AG09319 (cell line): ENCODE data around the gene CADM2.
"Not testable (repeated sequence)": the region's sequence is repeated elsewhere in the genome, so short reads cannot be mapped to it uniquely, and the experiment has no call there.

Experiments
- DNase-seq: peaks from one replicate; pipeline ENCODE4 v3.0.0-alpha.2; 2010; ENCODE audit warnings: low read depth; ENCODE audit errors: extremely low read depth
- TF ChIP-seq, protein P1 (sequence below): IDR thresholded peaks from 2 replicates; pipeline ENCODE4 v1.5.1; 2011; ENCODE audit warnings: low read depth, mild to moderate bottlenecking, inconsistent platforms, low read length, moderate library complexity

CADM2 gene

DNA sequence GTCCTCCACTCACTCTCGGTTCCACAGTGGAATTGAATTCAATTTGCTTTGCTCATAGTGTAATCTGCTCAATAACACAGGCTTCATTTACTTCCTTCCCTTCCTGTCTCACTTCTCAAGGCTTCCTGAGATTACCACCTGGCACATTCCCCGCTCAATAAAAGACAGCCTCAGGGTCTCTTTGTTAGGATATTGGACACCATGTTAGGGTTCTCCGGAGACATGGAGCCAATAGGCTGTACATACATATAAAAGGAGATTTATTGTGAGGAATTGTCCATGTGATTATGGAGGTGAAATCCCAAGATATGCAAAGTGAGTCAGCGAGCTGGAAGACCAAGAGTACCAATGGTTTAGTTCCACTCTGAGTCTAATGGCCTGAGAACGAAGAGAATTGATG is 974.5 kb downstream of the CADM2 start:
- TF ChIP-seq, protein P1, sequence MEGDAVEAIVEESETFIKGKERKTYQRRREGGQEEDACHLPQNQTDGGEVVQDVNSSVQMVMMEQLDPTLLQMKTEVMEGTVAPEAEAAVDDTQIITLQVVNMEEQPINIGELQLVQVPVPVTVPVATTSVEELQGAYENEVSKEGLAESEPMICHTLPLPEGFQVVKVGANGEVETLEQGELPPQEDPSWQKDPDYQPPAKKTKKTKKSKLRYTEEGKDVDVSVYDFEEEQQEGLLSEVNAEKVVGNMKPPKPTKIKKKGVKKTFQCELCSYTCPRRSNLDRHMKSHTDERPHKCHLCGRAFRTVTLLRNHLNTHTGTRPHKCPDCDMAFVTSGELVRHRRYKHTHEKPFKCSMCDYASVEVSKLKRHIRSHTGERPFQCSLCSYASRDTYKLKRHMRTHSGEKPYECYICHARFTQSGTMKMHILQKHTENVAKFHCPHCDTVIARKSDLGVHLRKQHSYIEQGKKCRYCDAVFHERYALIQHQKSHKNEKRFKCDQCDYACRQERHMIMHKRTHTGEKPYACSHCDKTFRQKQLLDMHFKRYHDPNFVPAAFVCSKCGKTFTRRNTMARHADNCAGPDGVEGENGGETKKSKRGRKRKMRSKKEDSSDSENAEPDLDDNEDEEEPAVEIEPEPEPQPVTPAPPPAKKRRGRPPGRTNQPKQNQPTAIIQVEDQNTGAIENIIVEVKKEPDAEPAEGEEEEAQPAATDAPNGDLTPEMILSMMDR, result no peak
- DNase-seq, result no peak

DNA sequence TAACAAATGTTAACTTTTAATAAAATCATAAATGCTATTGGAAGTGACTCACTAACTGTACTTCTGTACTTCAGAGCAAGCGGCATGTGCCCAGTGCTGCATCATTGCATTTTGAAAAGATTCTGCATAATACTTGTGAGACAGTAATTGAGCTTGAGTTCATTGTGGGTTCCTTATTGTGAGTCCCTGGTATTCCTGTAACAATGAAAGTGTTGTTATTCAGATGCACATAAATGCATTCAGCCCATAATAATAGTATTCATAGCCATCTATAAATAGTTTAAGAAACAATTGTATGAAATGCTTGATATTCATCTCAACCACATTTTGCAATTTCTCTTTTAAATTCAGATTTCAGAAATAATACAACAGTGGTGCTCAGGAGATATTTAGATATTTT is 976.4 kb downstream of the CADM2 start:
- no peak for DNase-seq
- TF ChIP-seq, protein P1, result no peak

DNA sequence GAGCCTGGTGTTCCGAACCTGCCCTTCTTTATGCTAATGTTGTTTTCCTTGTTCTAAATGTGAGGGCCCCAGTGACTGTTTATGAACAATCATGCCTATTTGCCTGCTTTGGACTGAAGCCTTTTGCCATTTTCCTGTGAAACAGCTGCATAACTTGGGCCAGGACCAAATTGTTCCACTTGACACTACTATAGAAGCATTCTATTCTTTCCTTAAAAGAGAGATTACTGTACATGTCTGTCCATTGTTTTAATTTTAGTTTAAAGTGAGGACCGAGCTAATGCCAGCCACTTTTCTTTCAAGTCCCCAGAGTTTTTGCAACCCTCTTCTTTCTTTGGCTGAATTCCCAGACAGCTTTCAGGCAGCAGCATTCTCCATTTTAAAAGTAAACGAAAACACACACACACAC is 980.3 kb downstream of the CADM2 start:
- TF ChIP-seq, protein P1, result no peak
- DNase-seq, result no peak

DNA sequence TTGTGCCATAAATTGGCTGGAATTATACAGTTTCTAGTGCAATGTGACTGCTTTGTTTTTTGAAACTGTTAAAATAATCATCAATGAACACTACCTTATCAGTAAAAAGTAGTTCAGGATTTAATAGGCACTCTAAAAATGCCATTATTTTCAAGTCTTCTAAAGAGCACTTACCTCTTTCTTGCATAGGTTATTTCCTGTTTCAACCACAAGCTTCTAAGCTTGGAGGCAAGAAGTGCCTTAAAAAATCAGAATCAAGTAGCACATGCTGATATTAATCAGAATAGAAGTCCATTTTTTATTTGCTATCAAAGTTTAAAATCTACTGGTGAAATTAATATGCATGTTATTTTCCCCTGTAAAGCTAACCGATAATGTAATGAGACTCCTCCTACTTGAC is 991.6 kb downstream of the CADM2 start:
- TF ChIP-seq, protein P1, result no peak
- DNase-seq, result no peak

DNA sequence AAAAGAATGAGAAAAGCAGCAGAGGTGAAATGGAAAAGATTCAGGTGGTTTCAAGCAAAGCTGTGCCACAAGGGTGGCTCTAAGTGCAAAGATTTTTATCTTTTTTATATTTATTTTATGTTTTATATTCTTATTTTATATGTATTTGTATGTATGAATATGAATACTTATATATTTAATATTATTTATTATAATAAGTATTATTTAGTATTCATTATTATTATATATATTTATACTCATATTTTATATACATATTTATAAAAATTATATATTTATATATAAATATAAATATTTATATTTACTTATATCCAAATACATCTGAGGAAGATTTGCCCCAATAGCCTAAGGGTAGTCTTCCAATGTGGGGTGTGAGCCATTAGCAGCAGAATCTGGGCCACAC is 1002.0 kb downstream of the CADM2 start:
- TF ChIP-seq, protein P1, result no peak
- DNase-seq, result no peak

DNA sequence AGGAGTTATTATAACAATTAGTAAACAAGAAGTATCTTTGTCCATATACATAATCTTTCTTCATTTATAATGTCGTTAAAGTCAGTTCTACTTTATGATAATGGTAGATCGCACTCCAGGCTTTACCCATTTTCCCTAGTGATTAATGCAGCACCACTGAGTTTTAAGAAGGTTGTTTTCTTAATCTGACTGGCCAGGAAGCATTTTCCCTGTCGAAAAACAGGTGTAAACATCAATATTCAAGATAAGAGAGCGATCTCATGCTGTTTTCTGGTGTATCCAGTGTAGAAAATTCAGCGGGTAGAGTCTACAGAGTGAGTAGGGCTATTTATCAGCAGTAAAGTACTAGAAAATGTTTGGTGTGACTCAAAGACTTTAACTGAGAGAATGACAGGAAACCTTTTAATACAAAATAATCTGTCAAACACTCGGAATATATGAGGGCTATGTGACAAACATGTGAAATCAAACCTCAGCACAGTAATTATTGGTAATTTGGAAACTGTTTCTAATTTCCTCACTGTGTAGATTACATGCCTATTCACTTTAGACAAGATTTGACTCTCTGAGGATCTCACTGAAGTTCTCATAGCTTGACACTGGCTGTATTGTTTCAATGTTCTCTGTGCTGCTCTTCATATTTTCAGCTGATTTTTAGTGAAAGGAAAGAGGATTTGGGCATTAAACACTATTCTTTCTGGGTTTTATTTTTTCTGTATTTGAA is 1019.0 kb downstream of the CADM2 start:
- DNase-seq, result no peak
- TF ChIP-seq, protein P1, result no peak

DNA sequence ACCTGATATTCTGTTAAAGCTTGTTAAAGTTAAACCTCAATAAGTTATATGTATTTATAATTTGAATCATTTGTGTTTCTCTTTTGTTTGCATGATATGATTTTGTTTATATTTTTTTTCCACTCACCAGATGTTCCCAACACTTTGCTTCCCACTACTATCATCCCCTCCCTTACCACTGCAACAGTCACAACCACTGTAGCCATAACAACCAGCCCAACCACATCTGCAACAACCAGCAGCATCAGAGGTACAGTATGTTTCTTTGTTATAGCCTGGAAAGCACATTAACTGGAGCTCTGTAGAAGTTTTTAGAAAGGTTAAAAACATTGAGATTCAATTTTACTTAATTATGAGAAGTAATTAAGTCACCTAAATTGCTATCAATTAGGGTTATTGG is 1020.2 kb downstream of the CADM2 start:
- TF ChIP-seq, protein P1, result no peak

DNA sequence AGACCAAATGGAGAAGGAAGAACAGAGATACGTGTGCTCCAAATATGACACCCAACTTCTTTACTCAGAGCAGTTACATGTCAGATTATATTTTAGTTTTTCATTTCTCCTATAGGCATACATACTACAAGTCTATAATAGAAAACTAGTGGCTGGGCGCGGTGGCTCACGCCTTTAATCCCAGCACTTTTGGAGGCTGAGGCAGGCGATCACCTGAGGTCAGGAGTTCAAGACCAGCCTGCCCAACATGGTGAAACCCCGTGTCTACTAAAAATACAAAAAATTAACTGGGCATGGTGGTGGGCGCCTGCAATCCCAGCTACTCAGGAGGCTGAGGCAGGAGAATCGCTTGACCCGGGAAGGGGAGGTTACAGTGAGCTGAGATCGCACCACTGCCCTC is 1030.8 kb downstream of the CADM2 start:
- not testable (repeated sequence) for DNase-seq

More for the DNA sequence above, 1020.2 kb downstream of the CADM2 start:
- no peak for DNase-seq
